HepG2 (cell line): ENCODE measurements around the gene FCRLA. TPM values are rescaled to one million over a fixed set of nuclear protein-coding genes. Genes with fewer than 3 reads are reported as not detected.

ENCODE experiments used
- FOXK2 ChIP-seq: fragments of 450-650 bp; IDR thresholded peaks from 2 replicates; pipeline ENCODE4 v1.6.1; 2016
- GTF3A ChIP-seq: sonication (generic); formaldehyde crosslinking; conservative IDR thresholded peaks from 2 replicates; pipeline ENCODE4 v1.4.0; 2020; ENCODE audit warnings: mild to moderate bottlenecking, missing genetic modification reagents
- MAFK ChIP-seq, 2 experiments: IDR thresholded peaks in 1 of 2; conservative IDR thresholded peaks in 1 of 2; 2 replicates each; pipeline ENCODE4 v1.6.1; 2011; ENCODE audit warnings: improper control_type of control experiment in 2 of 2, low read length in 2 of 2
- MYNN ChIP-seq: sonication (generic); formaldehyde crosslinking; IDR thresholded peaks from 2 replicates; pipeline ENCODE4 v1.4.0; 2020; ENCODE audit warnings: mild to moderate bottlenecking, low read depth, missing genetic modification reagents
- NFE2L2 ChIP-seq: fragments of 150-350 bp; IDR thresholded peaks from 2 replicates; pipeline ENCODE4 v1.6.1; 2014; ENCODE audit warnings: low read length
- SYNCRIP ChIP-seq: fragments of 200-400 bp; formaldehyde crosslinking; IDR thresholded peaks from 2 replicates; pipeline ENCODE4 v1.6.1; 2018; ENCODE audit warnings: mild to moderate bottlenecking, low read depth, low read length; ENCODE audit not compliant: insufficient read depth
- TAF1 ChIP-seq: sonication (generic); formaldehyde crosslinking; IDR thresholded peaks from 2 replicates; pipeline ENCODE4 v1.4.0; 2020; ENCODE audit warnings: missing genetic modification reagents
- TAF15 ChIP-seq: fragments of 200-400 bp; formaldehyde crosslinking; IDR thresholded peaks from one replicate; pipeline ENCODE4 v1.6.1; 2018; ENCODE audit warnings: mild to moderate bottlenecking, low read depth, low read length; ENCODE audit not compliant: poor library complexity, severe bottlenecking
- TARDBP ChIP-seq: sonication (generic); formaldehyde crosslinking; IDR thresholded peaks from 2 replicates; pipeline ENCODE4 v1.8.0; 2022; ENCODE audit warnings: mild to moderate bottlenecking, missing genetic modification reagents
- TEAD2 ChIP-seq: sonication (generic); formaldehyde crosslinking; IDR thresholded peaks from 2 replicates; pipeline ENCODE4 v1.9.0; 2021; ENCODE audit warnings: missing genetic modification reagents
- ZBTB7A ChIP-seq: sonication (generic); formaldehyde crosslinking; IDR thresholded peaks from 2 replicates; pipeline ENCODE4 v1.8.0; 2022; ENCODE audit warnings: mild to moderate bottlenecking, missing genetic modification reagents
- ZC3H4 ChIP-seq: sonication (generic); formaldehyde crosslinking; IDR thresholded peaks from 2 replicates; pipeline ENCODE4 v1.4.0; 2020; ENCODE audit warnings: missing genetic modification reagents, borderline replicate concordance
- ZFAT ChIP-seq: sonication (generic); formaldehyde crosslinking; conservative IDR thresholded peaks from 2 replicates; pipeline ENCODE4 v1.8.1; 2023; ENCODE audit warnings: missing genetic modification reagents, inconsistent platforms
- ZFP36 ChIP-seq: fragments of 150-350 bp; IDR thresholded peaks from 2 replicates; pipeline ENCODE4 v1.6.1; 2018; ENCODE audit warnings: borderline replicate concordance, low read length, low read depth; ENCODE audit not compliant: partially characterized antibody
- ZNF326 ChIP-seq: sonication (generic); formaldehyde crosslinking; IDR thresholded peaks from 2 replicates; pipeline ENCODE4 v1.4.0; 2020; ENCODE audit warnings: missing genetic modification reagents, borderline replicate concordance
- ZNF33A ChIP-seq: sonication (generic); formaldehyde crosslinking; IDR thresholded peaks from 2 replicates; pipeline ENCODE4 v1.5.1; 2020; ENCODE audit warnings: missing genetic modification reagents, mild to moderate bottlenecking, moderate library complexity, borderline replicate concordance
- ZNF790 ChIP-seq: sonication (generic); formaldehyde crosslinking; IDR thresholded peaks from 2 replicates; pipeline ENCODE4 v1.8.0; 2022; ENCODE audit warnings: missing genetic modification reagents, mild to moderate bottlenecking, borderline replicate concordance
- ZNF883 ChIP-seq: sonication (generic); formaldehyde crosslinking; IDR thresholded peaks from 2 replicates; pipeline ENCODE4 v1.5.1; 2020; ENCODE audit warnings: mild to moderate bottlenecking, missing genetic modification reagents; ENCODE audit errors: not compliant biosample characterization
- polyA plus RNA-seq, 8 experiments: library from polyadenylated mRNA; depleted of rRNA in 3 of 8; stranded (reverse) in 7 of 8; unstranded in 1 of 8; fragments of >200 nt; fragmentation: Illumina TruSeq in 4 of 8; extraction: Trizol in 4 of 8; gene quantifications; 2 replicates each; pipeline versions ENCODE4 v1.2.1 to v1.2.3, GENCODE V29; 2011 to 2016; ENCODE audit warnings: low read depth in 4 of 8, missing spikeins in 1 of 8, mixed read lengths in 1 of 8; ENCODE audit not compliant: insufficient read depth in 1 of 8
- total RNA-seq, 5 experiments: library from RNA; depleted of rRNA; stranded (reverse); fragments of >200 nt; fragmentation: Illumina TruSeq; extraction: Trizol; gene quantifications; 2 replicates each; pipeline ENCODE4 v1.2.3, GENCODE V29; 2016; ENCODE audit warnings: low read depth in 1 of 5
- TF ChIP-seq, protein P1 (sequence below): sonication (generic); formaldehyde crosslinking; IDR thresholded peaks from 2 replicates; pipeline ENCODE4 v1.5.0; 2020; ENCODE audit warnings: mild to moderate bottlenecking, missing genetic modification reagents
- TF ChIP-seq, protein P2 (sequence below): sonication (generic); formaldehyde crosslinking; IDR thresholded peaks from 2 replicates; pipeline ENCODE4 v1.5.0; 2020; ENCODE audit warnings: mild to moderate bottlenecking, missing genetic modification reagents, borderline replicate concordance
- TF ChIP-seq, protein P3 (sequence below), 2 experiments: fragments of 450-650 bp in 1 of 2; sonication (generic) in 1 of 2; formaldehyde crosslinking; IDR thresholded peaks; 2 replicates each; pipeline versions ENCODE4 v1.5.0 to v1.8.0; 2020 to 2022; ENCODE audit warnings: mild to moderate bottlenecking in 1 of 2, missing genetic modification reagents in 1 of 2
- TF ChIP-seq, protein P4 (sequence below): sonication (generic); formaldehyde crosslinking; IDR thresholded peaks from 2 replicates; pipeline ENCODE4 v1.5.0; 2020; ENCODE audit warnings: missing genetic modification reagents, mild to moderate bottlenecking, borderline replicate concordance

The FCRLA gene
- total and polyA plus RNA-seq, 2 of the 13 experiments (the other 11 are each of a cell fraction or from before 2014, with no cell fraction given) = not detected

DNA sequence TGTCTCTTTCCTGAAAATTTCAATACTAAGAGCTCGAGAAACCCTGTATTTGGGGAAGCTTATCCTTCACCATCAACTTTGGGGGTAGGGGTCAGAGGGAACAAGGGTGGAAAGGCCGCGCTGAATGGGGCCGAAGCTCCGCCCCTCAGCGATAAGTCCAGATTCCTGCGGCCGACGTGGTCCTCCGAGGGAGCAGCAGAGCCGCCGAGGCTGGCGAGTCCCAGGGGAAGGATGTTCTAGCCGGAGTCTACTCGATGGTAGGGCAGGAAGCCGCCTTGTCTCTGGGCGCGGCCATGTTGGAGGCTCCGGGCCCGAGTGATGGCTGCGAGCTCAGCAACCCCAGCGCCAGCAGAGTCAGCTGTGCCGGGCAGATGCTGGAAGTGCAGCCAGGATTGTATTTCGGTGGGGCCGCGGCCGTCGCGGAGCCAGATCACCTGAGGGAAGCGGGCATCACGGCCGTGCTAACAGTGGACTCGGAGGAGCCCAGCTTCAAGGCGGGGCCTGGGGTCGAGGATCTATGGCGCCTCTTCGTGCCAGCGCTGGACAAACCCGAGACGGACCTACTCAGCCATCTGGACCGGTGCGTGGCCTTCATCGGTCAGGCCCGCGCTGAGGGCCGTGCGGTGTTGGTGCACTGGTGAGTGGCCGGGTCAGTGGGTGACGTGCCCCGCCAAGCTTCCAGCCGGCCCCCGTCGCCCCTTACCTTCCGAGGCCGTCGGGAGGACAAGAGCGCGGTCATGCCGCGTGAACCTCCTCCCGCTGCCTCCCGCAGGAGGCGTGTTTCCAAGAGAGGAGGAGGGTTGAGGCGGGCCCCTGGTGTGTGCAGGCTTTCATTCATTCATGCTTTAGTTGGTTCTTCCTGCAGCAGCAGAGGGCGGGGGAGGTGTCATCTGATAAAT, 42.7 kb downstream of the FCRLA start, which contains the start of gene DUSP12 (continued):
- TF ChIP-seq ZNF326 (CRISPR knock-in tag) (no peak), NFE2L2 (no peak), TAF1 (CRISPR knock-in tag) (peak; percentile 94), FOXK2 (no peak), TEAD2 (CRISPR knock-in tag) (no peak), SYNCRIP (no peak), ZC3H4 (no peak), MAFK (conservative IDR thresholded peaks at IDR 0.05 in 1 of 2, IDR thresholded peaks at IDR 0.05 in 1 of 2; ENCODE audit: low read length in 2 of 2) (no peak), ZNF883 (CRISPR knock-in tag) (peak; percentile 84), TARDBP (CRISPR knock-in tag) (no peak; the same call in none of the 2 replicates), ZNF790 (CRISPR knock-in tag) (peak; percentile 81; the same call in 1 of the 2 replicates), ZNF33A (CRISPR knock-in tag) (no peak), GTF3A (CRISPR knock-in tag) (peak; percentile 90), MYNN (CRISPR knock-in tag) (no peak), ZFAT (CRISPR knock-in tag) (no peak), ZBTB7A (0 out of 2 replicates have a peak, but pooled peaks have one; percentile 9), TAF15 (no peak), ZFP36 (no peak)
- TF ChIP-seq, protein P1, sequence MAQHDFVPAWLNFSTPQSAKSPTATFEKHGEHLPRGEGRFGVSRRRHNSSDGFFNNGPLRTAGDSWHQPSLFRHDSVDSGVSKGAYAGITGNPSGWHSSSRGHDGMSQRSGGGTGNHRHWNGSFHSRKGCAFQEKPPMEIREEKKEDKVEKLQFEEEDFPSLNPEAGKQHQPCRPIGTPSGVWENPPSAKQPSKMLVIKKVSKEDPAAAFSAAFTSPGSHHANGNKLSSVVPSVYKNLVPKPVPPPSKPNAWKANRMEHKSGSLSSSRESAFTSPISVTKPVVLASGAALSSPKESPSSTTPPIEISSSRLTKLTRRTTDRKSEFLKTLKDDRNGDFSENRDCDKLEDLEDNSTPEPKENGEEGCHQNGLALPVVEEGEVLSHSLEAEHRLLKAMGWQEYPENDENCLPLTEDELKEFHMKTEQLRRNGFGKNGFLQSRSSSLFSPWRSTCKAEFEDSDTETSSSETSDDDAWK = no peak
- TF ChIP-seq, protein P2, sequence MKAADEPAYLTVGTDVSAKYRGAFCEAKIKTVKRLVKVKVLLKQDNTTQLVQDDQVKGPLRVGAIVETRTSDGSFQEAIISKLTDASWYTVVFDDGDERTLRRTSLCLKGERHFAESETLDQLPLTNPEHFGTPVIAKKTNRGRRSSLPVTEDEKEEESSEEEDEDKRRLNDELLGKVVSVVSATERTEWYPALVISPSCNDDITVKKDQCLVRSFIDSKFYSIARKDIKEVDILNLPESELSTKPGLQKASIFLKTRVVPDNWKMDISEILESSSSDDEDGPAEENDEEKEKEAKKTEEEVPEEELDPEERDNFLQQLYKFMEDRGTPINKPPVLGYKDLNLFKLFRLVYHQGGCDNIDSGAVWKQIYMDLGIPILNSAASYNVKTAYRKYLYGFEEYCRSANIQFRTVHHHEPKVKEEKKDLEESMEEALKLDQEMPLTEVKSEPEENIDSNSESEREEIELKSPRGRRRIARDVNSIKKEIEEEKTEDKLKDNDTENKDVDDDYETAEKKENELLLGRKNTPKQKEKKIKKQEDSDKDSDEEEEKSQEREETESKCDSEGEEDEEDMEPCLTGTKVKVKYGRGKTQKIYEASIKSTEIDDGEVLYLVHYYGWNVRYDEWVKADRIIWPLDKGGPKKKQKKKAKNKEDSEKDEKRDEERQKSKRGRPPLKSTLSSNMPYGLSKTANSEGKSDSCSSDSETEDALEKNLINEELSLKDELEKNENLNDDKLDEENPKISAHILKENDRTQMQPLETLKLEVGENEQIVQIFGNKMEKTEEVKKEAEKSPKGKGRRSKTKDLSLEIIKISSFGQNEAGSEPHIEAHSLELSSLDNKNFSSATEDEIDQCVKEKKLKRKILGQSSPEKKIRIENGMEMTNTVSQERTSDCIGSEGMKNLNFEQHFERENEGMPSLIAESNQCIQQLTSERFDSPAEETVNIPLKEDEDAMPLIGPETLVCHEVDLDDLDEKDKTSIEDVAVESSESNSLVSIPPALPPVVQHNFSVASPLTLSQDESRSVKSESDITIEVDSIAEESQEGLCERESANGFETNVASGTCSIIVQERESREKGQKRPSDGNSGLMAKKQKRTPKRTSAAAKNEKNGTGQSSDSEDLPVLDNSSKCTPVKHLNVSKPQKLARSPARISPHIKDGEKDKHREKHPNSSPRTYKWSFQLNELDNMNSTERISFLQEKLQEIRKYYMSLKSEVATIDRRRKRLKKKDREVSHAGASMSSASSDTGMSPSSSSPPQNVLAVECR = peak; percentile 91
- TF ChIP-seq, protein P3, sequence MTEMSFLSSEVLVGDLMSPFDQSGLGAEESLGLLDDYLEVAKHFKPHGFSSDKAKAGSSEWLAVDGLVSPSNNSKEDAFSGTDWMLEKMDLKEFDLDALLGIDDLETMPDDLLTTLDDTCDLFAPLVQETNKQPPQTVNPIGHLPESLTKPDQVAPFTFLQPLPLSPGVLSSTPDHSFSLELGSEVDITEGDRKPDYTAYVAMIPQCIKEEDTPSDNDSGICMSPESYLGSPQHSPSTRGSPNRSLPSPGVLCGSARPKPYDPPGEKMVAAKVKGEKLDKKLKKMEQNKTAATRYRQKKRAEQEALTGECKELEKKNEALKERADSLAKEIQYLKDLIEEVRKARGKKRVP (CRISPR knock-in tag; IDR thresholded peaks at IDR 0.05) = no peak
- TF ChIP-seq, protein P4, sequence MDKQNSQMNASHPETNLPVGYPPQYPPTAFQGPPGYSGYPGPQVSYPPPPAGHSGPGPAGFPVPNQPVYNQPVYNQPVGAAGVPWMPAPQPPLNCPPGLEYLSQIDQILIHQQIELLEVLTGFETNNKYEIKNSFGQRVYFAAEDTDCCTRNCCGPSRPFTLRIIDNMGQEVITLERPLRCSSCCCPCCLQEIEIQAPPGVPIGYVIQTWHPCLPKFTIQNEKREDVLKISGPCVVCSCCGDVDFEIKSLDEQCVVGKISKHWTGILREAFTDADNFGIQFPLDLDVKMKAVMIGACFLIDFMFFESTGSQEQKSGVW (CRISPR knock-in tag) = peak; percentile 72; the same call in 1 of the 2 replicates
